ENCODE results near the gene CLTA. TPM values are rescaled to one million over a fixed set of nuclear protein-coding genes. Genes with fewer than 3 reads are reported as not detected.
"Not testable (repeated sequence)": the region's sequence is repeated elsewhere in the genome, so short reads cannot be mapped to it uniquely, and the experiment has no call there.

Gene CLTA
- total RNA-seq, 1 donor from 2014 or later = 155 TPM

GRCh38 chr9:36218411-36218901 lies 27.7 kb downstream of the CLTA start:
- intact Hi-C loops (cut with micrococcal nuclease) = loop anchor here (1.0 kb wide), 1 partner anchor 28 kb away; the partner anchor contains the start of gene CLTA

DNA sequence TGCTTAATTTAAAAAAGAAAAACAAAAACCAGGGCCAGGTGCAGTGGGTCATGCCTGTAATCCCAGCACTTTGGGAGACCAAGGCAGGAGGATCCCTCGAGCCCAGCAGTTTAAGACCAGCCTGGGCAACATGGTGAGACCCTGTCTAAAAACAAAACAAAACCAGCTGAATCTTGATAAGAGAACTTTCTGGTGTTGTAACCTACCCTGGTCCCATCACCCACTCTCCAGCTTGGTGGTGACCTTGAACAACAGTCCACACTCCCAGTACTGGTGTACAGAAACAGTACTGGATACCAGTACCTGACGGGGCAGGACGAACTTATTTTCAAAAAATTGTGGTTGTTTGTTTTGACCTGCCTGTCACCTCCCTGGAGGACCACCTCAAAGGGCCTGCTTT lies 30.9 kb downstream of the CLTA start:
- intact Hi-C loops (cut with micrococcal nuclease) = no loop called here

DNA sequence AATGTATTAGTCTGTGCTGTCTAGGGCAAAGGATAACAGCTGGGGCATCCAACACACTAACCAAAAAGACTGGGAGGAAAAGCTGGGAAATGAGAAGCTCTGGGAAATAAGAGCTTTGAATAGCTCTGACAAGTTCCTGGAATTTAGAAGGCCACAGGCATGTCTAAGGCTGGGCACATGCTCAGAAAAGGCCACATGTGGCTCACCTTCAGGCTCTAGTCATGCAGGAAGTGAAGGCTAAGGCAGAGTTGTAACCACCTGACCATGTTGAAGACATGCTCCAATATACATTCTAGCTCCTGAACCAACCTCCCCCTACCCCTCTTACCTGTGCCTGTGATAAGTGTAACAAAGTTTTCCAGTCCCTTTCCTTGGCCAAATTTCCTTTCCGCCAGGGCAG lies 31.7 kb downstream of the CLTA start:
- intact Hi-C loops (cut with micrococcal nuclease) = no loop called here

- intact Hi-C loops (cut with micrococcal nuclease) = no loop called here
These were observed 46.5 kb downstream of the CLTA start for GRCh38 chr9:36237230-36237629.

DNA sequence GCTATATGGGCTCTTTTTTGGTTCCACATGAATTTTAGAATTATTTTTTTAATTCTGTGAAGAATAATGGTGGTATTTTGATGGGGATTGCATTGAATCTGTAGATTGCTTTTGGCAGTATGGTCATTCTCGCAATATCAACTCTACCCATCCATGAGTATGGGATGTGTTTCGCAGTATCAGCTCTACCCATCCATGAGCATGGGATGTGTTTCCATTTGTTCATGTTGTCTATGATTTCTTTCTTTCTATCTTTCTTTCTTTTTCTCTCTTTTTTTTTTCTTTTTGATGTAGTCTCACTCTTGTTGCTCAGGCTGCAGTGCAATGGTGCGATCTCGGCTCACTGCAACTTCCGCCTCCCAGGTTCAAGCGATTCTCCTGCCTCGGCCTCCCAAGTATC lies 48.5 kb downstream of the CLTA start:
- intact Hi-C loops (cut with micrococcal nuclease) = not testable (repeated sequence)

GRCh38 chr9:36239675-36240074 lies 49.0 kb downstream of the CLTA start:
- intact Hi-C loops (cut with micrococcal nuclease) = not testable (repeated sequence)

GRCh38 chr9:36245906-36246305 lies 55.2 kb downstream of the CLTA start:
- intact Hi-C loops (cut with micrococcal nuclease) = loop anchor here (5.0 kb wide), 1 partner anchor 481 kb away; no protein-coding TSS in a partner anchor

- intact Hi-C loops (cut with micrococcal nuclease) = loop anchor here (5.0 kb wide), 1 partner anchor 480 kb away; no protein-coding TSS in a partner anchor
These were observed 56.6 kb downstream of the CLTA start for GRCh38 chr9:36247356-36247755.

GRCh38 chr9:36248061-36248460 lies 57.3 kb downstream of the CLTA start:
- intact Hi-C loops (cut with micrococcal nuclease) = loop anchor here (1.0 to 5.0 kb wide), 2 partner anchors 81 to 479 kb away; no protein-coding TSS in a partner anchor

DNA sequence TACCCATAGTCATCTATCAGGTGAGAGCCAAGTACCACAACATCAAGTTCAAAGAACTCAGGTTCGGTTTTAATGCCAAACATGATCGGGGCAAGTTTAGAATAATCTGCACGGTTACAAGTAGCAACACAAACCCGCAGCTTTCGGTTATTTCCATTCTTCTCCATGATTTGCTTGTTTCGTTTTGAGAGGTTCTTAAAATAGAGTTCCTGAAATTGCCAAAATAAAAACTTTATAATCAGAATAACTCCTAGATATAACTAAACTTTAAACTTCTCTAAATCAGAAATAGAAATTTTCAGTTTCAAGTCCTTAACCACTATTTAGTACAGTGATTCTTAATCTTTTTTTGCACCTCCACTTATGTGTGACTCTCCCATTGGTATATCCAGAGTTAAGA lies 58.5 kb downstream of the CLTA start:
- intact Hi-C loops (cut with micrococcal nuclease) = loop anchor here (5.0 kb wide), 1 partner anchor 478 kb away; no protein-coding TSS in a partner anchor

DNA sequence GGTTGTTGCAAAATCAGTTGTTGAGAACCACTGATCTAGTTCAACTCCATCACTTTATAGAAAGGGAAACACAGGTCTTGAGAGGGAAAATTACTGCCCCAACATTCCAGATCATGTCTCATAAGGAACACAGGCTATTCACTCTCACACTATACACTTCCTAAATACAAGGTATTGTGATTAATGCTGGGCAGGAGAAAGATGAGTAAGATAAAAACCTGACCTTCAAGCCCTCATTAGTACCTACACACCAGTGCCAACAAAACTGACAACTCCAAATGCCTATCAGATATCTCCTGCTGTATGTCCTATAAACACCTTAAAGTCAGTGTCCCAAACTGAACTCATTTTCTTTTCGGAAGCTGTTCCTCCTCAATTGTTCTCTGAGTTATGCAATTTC lies 59.4 kb downstream of the CLTA start:
- intact Hi-C loops (cut with micrococcal nuclease) = no loop called here

DNA sequence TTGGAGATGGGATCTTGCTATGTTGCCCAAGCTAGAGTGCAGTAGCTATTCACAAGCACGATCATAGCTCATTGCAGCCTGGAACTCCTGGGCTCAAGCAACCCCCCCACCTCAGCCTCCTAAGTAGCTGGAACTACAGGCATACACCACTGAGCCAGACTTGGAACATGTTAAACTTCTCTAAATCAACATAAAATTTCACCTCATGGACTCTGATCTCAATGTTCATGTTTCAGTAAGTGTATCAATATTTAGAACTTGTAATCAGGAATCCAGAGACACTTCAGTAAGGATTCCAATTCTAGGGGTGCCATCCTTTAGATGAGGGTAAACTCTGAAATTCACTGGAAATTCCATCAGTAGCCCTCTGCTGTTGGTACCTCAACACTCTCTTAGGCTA lies 60.7 kb downstream of the CLTA start:
- intact Hi-C loops (cut with micrococcal nuclease) = no loop called here

DNA sequence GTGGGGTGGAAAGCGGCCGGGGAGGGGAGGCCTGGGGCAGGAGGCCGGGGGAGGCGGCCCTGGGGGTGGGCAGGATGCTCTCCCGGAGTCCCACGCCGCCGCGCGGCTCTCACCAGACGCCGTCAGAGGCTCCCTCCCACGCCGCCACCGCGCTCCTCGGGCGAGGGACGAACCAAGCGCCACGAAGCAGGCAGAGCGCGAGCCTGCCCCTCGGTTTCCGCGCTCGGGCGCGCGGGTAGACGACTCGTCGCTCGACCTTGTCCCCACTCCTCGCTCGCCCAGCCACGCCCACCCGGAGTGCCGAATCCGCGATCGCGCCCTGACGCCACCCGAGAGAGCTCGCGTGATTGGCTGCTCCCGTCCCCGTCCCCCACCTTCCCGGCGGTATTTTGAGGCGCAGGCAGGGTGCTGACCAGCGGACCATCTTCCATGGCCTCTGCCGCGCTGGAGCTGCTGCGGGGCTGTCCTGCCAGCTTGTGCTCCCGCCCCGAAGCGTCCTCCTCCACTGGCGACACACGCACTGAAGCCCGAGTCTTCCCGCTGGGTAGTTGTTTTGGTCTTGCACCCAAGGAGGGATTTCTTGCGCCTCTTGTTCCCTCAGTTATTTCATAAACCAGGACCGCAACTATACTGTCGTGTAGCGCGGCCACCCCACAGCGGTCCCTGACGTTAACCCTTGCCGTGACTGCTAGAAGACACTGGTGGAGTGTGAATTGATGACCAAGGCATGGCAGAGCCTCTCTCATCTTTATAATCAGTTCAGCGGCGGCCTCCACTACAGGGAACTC lies 67.7 kb downstream of the CLTA start, which contains the start of gene GNE:
TSS of gene GNE (minus strand) at position 241 of the 788 bp plus-strand sequence. CDS start 9,093 bp downstream, outside the sequence.
- intact Hi-C loops (cut with micrococcal nuclease) = loop anchor here (1.0 to 5.0 kb wide), 13 partner anchors 68 to 611 kb away; partner anchors contain the start of genes CLTA, CREB3, FAM221B and HINT2

DNA sequence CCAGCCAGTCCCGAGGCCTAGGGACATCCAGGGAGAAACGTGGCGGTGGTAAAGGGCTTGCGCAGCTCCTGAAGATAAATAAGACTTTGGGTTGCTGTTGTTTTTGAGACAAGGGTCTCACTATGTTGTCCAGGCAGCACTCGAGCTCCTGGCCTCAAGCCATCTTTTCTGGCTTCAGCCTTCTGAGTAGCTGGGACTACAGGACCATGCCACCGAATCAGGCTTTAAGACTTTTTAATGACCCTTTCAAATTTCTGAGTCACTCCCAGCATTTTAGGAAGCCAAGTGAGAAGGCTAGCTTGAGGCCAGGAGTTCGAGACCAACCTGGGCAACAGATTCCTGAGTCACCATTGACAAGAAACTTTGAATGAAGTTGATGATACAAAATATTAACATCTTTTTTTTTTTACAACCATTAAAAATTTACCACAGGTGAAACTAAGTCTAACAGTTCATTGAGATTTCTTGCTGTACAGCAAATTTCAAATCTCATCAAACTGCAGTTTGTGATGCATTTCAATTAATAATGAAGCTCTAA lies 68.3 kb downstream of the CLTA start:
- intact Hi-C loops (cut with micrococcal nuclease) = loop anchor here (1.0 to 5.0 kb wide), 13 partner anchors 69 to 612 kb away; partner anchors contain the start of genes CLTA, CREB3, FAM221B and HINT2

Other genes starting within 250 kb of the CLTA start
- gene OR2S2, start 232.8 kb upstream of the CLTA start, total RNA-seq = not detected in 2 replicates
- 6.2 and 6.5 TPM in 2 replicates for gene RECK, start 154.0 kb upstream of the CLTA start, total RNA-seq
- gene GLIPR2, start 54.2 kb upstream of the CLTA start, total RNA-seq = 45.1 and 48.7 TPM in 2 replicates
- gene CCIN, start 21.5 kb upstream of the CLTA start, total RNA-seq = 0.10 and 0.17 TPM in 2 replicates
- 19.8 and 20.1 TPM in 2 replicates for gene GNE, start 67.5 kb downstream of the CLTA start, total RNA-seq
- 39.4 and 43.3 TPM in 2 replicates for gene RNF38, start 209.3 kb downstream of the CLTA start, total RNA-seq